Right renal cortex interstitium (tissue), 3 donors: ENCODE data around the gene CNNM3. TPM values are rescaled to one million over a fixed set of nuclear protein-coding genes. Genes with fewer than 3 reads are reported as not detected.
"Not testable (repeated sequence)": the region's sequence is repeated elsewhere in the genome, so short reads cannot be mapped to it uniquely, and the experiment has no call there.

ENCODE experiments used
- DNase-seq, 3 donors: peaks; one replicate each; pipeline ENCODE4 v3.0.0-alpha.2; 2013; ENCODE audit warnings: low read depth in 3 of 3, low spot score in 2 of 3
- polyA plus RNA-seq, 3 donors: library from polyadenylated mRNA; unstranded; fragments of 120-200 nt; gene quantifications; one replicate each; pipeline ENCODE4 v1.2.1, GENCODE V29; 2013; ENCODE audit not compliant: insufficient read length in 3 of 3

Gene CNNM3
- polyA plus RNA-seq, 3 donors: 27.9 to 32.5 (median 32.5) TPM

DNA sequence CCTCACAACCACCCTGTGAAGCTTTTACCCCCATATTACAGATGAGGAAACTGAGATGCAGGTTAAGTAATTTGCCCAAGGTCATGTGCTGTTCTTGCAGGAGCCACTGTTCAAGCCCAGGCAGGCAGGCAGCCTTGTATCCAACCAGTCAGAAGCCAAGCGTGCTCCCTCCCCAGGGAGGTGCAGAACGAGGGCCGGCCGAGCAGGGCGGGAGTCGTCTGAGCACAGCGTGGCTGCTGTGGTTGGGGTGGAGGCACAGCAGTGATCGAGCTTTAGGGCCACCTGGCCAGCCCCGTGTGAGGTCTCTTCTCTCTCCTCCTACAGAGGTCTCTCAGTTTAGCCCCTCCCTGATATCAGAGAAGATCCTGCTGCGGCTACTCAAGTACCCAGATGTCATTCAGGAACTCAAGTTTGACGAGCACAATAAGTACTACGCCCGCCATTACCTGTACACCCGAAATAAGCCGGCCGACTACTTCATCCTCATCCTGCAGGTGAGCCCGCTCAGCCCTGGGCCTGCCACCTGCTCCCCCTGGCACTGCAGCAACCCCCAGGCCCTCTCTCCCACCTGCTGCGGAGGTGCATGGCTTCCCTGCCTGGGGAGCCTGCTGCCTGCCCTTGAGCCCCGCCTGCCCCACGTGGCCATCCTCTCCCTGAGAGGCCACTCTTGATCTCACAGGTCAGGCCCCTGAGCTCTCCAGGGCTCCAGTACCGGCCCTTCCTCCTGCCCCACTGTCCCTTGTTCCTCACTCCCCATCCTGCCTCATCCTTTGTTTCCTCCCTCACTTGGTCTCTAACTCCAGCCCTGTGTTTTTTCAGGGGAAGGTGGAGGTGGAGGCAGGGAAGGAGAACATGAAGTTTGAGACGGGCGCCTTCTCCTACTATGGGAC lies 17.1 kb upstream of the CNNM3 start:
- DNase-seq: no peak

GRCh38 chr2:96799623-96799935 lies 16.5 kb upstream of the CNNM3 start:
- no peak for DNase-seq

DNA sequence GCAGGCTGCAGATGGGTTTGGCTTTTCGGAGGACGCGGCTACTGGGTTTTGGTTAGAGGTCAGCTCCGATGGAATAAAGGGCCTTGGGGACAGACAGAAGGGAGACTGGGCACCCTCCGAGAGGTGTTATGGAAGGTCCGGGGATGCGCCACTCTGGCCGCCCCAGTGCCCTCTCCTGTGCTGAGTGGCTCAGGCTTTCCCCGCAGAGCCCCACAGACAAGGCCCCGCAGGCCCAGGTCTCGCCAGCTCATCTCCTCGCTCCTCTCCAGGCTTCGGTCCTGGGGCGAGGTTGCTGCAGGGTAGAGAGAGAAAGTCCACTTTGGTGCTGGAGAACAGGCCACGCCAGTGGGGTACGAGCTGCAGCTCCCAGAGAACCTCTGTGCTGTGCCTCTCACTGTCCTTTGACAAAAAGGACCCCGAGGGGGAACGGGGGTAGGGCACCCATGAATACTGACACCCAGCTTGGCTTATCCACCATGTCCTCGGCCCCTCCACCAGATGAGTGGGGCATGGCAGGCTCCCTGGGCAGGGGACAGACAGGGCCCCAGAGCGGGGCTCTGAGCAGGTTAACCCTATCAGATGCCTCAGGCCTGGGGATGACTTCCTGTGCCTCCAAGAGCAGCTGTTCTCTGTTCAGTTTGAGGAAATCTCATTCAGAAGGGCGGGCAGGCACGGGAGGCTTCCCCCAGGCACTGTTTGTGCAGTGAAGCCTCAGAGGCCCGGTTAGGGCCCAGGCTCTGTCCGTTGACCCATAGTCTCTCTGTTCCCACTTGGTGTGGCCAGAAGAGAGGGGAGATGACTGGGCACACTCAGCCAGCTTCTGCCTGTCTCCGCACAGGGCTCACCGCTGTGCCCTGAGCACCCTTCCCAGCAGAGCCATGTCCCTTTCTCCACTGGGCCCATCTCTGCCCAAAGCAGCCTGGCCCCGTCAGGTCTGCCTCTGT lies 15.7 kb upstream of the CNNM3 start:
- DNase-seq: no peak

- DNase-seq: no peak
Observed at GRCh38 chr2:96801005-96801785, 14.9 kb upstream of the CNNM3 start.

- no peak for DNase-seq
Observed at GRCh38 chr2:96801786-96802595, 14.1 kb upstream of the CNNM3 start.

DNA sequence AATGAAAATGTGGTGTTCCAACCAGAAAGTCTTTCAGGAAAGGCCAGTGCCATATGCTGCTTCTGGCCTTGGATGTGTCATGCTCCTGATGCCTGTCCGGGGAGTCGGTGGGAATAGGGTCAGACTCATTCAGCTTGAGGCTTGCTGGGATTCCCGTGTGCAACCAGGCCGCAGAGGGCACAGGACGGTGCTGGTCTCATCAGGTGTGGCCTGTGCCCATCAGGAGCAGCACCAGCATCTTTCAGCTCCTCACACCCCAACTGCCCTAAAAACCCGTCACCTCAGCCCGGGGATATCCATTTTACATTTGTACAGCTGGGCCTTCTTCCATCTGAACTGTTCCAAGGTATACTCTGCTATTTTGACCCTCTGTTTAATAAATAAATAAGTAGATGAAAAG lies 13.3 kb upstream of the CNNM3 start:
- DNase-seq: no peak

DNA sequence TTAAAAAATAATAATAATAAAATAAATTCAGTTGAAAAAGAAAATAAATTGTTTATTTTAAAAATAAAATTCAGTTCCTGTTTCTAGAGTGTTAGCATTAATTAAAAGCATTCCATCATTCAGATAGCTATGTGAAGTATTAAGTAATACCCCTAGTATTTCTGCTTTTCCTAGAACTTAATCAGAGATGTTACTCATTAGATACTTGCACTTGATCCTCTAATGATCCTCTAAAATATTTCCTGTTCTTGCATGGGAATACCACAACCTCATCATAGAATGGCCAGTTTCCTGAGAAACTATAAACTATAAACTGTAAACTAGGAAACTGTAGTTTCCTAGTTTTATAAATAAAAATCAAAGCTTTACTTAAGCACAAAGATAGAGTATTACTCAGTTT lies 11.1 kb upstream of the CNNM3 start:
- no peak for DNase-seq

- not testable (repeated sequence) for DNase-seq
Observed at GRCh38 chr2:96805946-96806345, 10.1 kb upstream of the CNNM3 start.

- no peak for DNase-seq
Observed at GRCh38 chr2:96806468-96807126, 9.5 kb upstream of the CNNM3 start.

DNA sequence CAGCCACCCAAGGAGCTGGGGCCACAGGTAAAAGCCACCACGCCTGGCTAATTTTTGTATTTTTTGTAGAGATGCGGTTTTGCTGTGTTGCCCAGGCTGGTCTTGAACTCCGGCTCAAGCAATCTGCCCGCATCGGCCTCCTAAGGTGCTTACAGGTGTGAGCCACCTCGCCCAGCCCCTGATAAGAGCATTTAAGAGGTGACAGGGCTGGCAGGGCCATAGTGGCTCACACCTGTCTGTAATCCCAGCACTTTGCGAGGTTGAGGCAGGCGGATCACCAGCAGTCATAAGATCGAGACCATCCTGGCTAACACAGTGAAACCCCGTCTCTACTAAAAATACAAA lies 9.0 kb upstream of the CNNM3 start:
- no peak for DNase-seq

DNA sequence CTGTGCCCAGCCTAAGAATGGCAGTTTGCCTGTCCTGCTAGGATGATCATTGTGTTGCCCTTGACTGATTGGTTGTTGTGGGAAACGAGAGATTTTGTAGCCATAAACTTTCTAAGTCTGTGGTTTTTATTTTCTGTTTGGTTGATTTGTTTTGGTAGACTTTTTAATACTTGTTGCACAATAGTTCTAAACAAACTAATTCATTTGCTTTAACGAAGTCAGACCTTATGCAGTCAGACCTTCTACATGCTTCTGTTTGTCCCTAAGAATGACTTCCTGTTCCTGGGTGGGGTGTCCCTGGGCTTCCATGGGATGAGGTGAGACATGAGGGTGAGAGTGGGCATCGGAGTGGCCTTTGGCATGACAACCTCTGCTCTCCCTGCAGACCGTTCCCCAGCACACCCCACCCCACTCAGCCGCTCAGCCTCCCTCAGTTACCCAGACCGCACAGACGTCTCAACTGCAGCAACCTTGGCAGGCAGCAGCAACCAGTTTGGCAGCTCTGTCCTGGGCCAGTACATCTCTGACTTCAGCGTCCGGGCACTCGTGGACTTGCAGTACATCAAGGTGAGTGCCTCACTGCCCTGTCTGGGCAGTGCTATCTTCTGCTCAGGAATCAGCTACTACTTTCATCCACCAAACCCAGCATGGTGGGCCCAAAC lies 7.8 kb upstream of the CNNM3 start:
- DNase-seq: no peak

DNA sequence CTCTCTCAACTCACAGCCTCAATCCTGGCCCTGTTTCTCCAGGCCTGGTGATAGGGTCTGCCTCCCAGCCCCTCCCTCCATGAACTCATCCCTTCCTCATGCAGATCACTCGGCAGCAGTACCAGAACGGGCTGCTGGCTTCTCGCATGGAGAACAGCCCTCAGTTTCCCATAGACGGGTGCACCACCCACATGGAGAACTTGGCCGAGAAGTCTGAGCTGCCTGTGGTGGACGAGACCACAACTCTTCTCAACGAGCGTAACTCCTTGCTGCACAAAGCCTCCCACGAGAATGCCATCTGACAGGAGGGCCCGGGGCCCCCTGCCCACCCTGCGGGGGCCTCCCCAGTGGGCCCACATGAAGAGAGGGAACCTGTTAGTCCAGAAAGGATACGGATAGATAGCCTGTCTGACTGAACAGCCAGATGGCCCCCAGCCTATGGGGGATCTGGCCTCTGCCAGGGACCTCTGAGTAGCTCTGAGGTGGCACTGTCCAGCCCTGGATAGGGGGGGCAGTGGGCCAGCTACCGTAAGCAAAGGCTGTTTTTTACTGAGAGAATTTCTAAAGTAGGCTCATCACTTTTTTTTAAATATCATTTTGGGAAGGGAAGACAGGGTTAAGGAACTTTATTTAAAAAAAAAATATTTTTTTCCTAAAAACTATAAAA lies 6.7 kb upstream of the CNNM3 start:
- no peak for DNase-seq

GRCh38 chr2:96809951-96810782 lies 5.9 kb upstream of the CNNM3 start:
- no peak for DNase-seq

GRCh38 chr2:96810783-96811192 lies 5.3 kb upstream of the CNNM3 start:
- DNase-seq: no peak

DNA sequence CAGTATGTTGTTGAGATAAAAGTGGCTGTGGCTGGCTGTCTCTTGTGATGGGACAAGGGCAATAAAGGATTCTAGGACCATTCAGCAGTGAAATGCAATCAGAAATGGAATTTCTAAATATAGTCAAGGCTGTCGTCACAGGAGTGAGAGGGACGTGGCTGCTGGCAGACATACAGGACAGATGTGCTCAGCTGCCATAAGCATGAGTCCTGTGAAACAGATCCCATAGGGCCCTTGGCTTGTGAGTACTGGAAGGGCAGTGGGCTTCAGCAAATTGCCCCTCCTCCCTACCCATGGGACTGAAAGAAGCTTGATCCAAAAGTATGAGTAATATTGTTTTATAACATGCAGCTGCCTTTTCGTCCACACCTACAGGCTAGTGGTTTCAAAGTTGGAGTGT lies 4.2 kb upstream of the CNNM3 start:
- DNase-seq: no peak

- no peak for DNase-seq
Observed at GRCh38 chr2:96813656-96814055, 2.4 kb upstream of the CNNM3 start.

- no peak for DNase-seq
Observed at GRCh38 chr2:96815326-96816126, 542 bp upstream of the CNNM3 start.
